HCT116 (cell line): ENCODE measurements around the gene SCARB1. TPM values are rescaled to one million over a fixed set of nuclear protein-coding genes. Genes with fewer than 3 reads are reported as not detected.

Experiments
- ATAC-seq: fragments of 200-7000 bp; cut with Tn5 transposase; 2 replicates; pipeline ENCODE4 v1.9.1; 2020; ENCODE audit warnings: mild to moderate bottlenecking, moderate library complexity
- BruUV-seq: library from RNA; stranded (reverse); fragments of 400-500 nt; replicated peaks from 2 replicates; lab custom pipeline; 2021; lab: Mats Ljungman, UMichigan
- CTCF ChIA-PET: fragments of 300-600 bp; sonication (Branson Sonifier 250); formaldehyde crosslinking; loops from one replicate; lab custom pipeline; 2021; ENCODE audit warnings: antibody characterized with exemption; lab: Charles Lee
- POLR2A ChIA-PET: fragments of 300-600, 350-600 bp; sonication (Branson Sonifier 250); formaldehyde crosslinking; loops from one replicate; lab custom pipeline; 2021; ENCODE audit warnings: antibody characterized with exemption; lab: Charles Lee
- RAD21 ChIA-PET, 2 experiments: fragments of 300-600 bp; sonication (Branson Sonifier 250); formaldehyde crosslinking; loops; one replicate each; lab custom pipeline; 2023; ENCODE audit warnings: low total read pairs in 2 of 2; ENCODE audit not compliant: uncharacterized antibody in 2 of 2, unreplicated experiment in 2 of 2, low non-redundant PET in 1 of 2; lab: Charles Lee
- DNase-seq: peaks from one replicate; pipeline ENCODE4 v3.0.0-alpha.2; 2010; ENCODE audit warnings: low read depth, low spot score
- H2AFZ ChIP-seq: fragments of 200-600 bp; shearing (Covaris generic), sonication (generic); 2 replicates; pipeline ENCODE4 v1.6.1; 2017; ENCODE audit warnings: low read depth, mixed run types, mixed read lengths, antibody characterized with exemption, low read length; ENCODE audit not compliant: poor library complexity, severe bottlenecking
- H3K27ac ChIP-seq: 2 replicates; pipeline ENCODE4 v1.5.1; 2012; ENCODE audit warnings: low read depth, low read length
- H3K27me3 ChIP-seq: fragments of 200-600 bp; sonication (generic); 2 replicates; pipeline ENCODE4 v1.6.1; 2016; ENCODE audit warnings: mixed run types, low read length, mixed read lengths; ENCODE audit not compliant: insufficient read depth
- H3K36me3 ChIP-seq, 2 experiments: fragments of 200-500 bp in 1 of 2; fragments of 200-600 bp in 1 of 2; sonication (Bioruptor generic) in 1 of 2; sonication (generic) in 1 of 2; 2 replicates each; pipeline versions ENCODE4 v1.5.1 to v1.6.1; 2014 to 2016; ENCODE audit warnings: low read length in 2 of 2, inconsistent platforms in 1 of 2, mixed read lengths in 1 of 2, mixed run types in 1 of 2; ENCODE audit not compliant: insufficient read depth in 2 of 2, control insufficient read depth in 1 of 2
- H3K4me1 ChIP-seq, 2 experiments: fragments of 200-600 bp in 1 of 2; sonication (generic) in 1 of 2; 2 replicates each; pipeline versions ENCODE4 v1.5.1 to v1.6.1; 2012 to 2017; ENCODE audit warnings: low read length in 2 of 2, inconsistent platforms in 1 of 2, mild to moderate bottlenecking in 1 of 2, mixed read lengths in 1 of 2, mixed run types in 1 of 2, moderate library complexity in 1 of 2; ENCODE audit not compliant: insufficient read depth in 2 of 2, control insufficient read depth in 1 of 2
- H3K4me2 ChIP-seq: fragments of 200-600 bp; sonication (generic); 2 replicates; pipeline ENCODE4 v1.6.1; 2017; ENCODE audit warnings: mixed run types, low read length, mixed read lengths
- H3K4me3 ChIP-seq, 2 experiments: fragments of 200-600 bp in 1 of 2; sonication (generic) in 1 of 2; replicated peaks in 1 of 2; 2 replicates each; pipeline ENCODE4 v1.5.1; 2011 to 2016; ENCODE audit warnings: low read length in 2 of 2, control low read depth in 1 of 2, low read depth in 1 of 2, mild to moderate bottlenecking in 1 of 2, mixed read lengths in 1 of 2, mixed run types in 1 of 2
- H3K79me2 ChIP-seq: fragments of 200-600 bp; sonication (generic); 2 replicates; pipeline ENCODE4 v1.6.1; 2017; ENCODE audit warnings: mild to moderate bottlenecking, mixed run types, low read length, moderate library complexity, mixed read lengths; ENCODE audit not compliant: insufficient read depth
- H3K9ac ChIP-seq: fragments of 200-600 bp; sonication (generic); 2 replicates; pipeline ENCODE4 v1.6.1; 2016; ENCODE audit warnings: low read length, mixed read lengths
- H3K9me2 ChIP-seq: fragments of 200-600 bp; sonication (generic), shearing (Covaris generic); 2 replicates; pipeline ENCODE4 v1.6.1; 2017; ENCODE audit warnings: mixed run types, mild to moderate bottlenecking, moderate library complexity; ENCODE audit not compliant: insufficient read depth
- H3K9me3 ChIP-seq, 2 experiments: fragments of 200-500 bp in 1 of 2; fragments of 200-600 bp in 1 of 2; sonication (Bioruptor generic) in 1 of 2; sonication (generic) in 1 of 2; 2 replicates each; pipeline ENCODE4 v1.6.1; 2014 to 2017; ENCODE audit warnings: low read length in 2 of 2, mixed read lengths in 2 of 2, inconsistent platforms in 1 of 2, low read depth in 1 of 2, mild to moderate bottlenecking in 1 of 2, mixed run types in 1 of 2, moderate library complexity in 1 of 2; ENCODE audit not compliant: control insufficient read depth in 1 of 2, insufficient read depth in 1 of 2
- H4K20me1 ChIP-seq: fragments of 200-600 bp; sonication (generic), shearing (Covaris generic); 2 replicates; pipeline ENCODE4 v1.6.1; 2017; ENCODE audit warnings: mixed run types, mild to moderate bottlenecking, moderate library complexity; ENCODE audit not compliant: insufficient read depth
- ATF3 ChIP-seq: IDR thresholded peaks from 2 replicates; pipeline ENCODE4 v1.6.1; 2012
- CTCF ChIP-seq, 3 experiments: fragments of 200-600 bp in 1 of 3; sonication (generic) in 1 of 3; IDR thresholded peaks in 2 of 3; conservative IDR thresholded peaks in 1 of 3; 2 replicates each; pipeline ENCODE4 v1.5.1; 2012 to 2017; ENCODE audit warnings: low read depth in 2 of 3, low read length in 2 of 3, antibody characterized with exemption in 1 of 3, borderline replicate concordance in 1 of 3, control low read depth in 1 of 3, mild to moderate bottlenecking in 1 of 3, mixed read lengths in 1 of 3, mixed run types in 1 of 3, moderate library complexity in 1 of 3; ENCODE audit not compliant: insufficient read depth in 1 of 3
- EGR1 ChIP-seq: IDR thresholded peaks from 2 replicates; pipeline ENCODE4 v1.6.1; 2012; ENCODE audit warnings: low read depth
- EZH2phosphoT487 ChIP-seq: fragments of 200-600 bp; IDR thresholded peaks from 2 replicates; pipeline ENCODE4 v1.6.1; 2018; ENCODE audit warnings: antibody characterized with exemption, borderline replicate concordance
- JUND ChIP-seq: IDR thresholded peaks from 2 replicates; pipeline ENCODE4 v1.6.1; 2012
- POLR2A ChIP-seq: IDR thresholded peaks from 2 replicates; pipeline ENCODE4 v1.7.0; 2011; ENCODE audit warnings: borderline replicate concordance; ENCODE audit not compliant: insufficient read depth, insufficient read length; ENCODE audit errors: extremely low read depth
- POLR2AphosphoS5 ChIP-seq: IDR thresholded peaks from 2 replicates; pipeline ENCODE4 v1.6.1; 2011; ENCODE audit warnings: mild to moderate bottlenecking, low read depth, low read length, moderate library complexity
- REST ChIP-seq: IDR thresholded peaks from 2 replicates; pipeline ENCODE4 v1.6.1; 2012; ENCODE audit warnings: low read depth
- SIN3A ChIP-seq: IDR thresholded peaks from 2 replicates; pipeline ENCODE4 v1.6.1; 2012; ENCODE audit warnings: low read depth
- SRF ChIP-seq: IDR thresholded peaks from 2 replicates; pipeline ENCODE4 v1.6.1; 2012; ENCODE audit warnings: low read depth
- TCF7L2 ChIP-seq: IDR thresholded peaks from 2 replicates; pipeline ENCODE4 v1.7.0; 2011; ENCODE audit warnings: borderline replicate concordance, inconsistent platforms; ENCODE audit not compliant: insufficient read depth, insufficient read length; ENCODE audit errors: extremely low read depth
- intact Hi-C: fragments of 100-400 bp; cut with micrococcal nuclease; formaldehyde crosslinking; loops from 2 replicates; pipeline ENCODE4 v1.10.0; 2022
- total RNA-seq: library from RNA; stranded (reverse); gene quantifications from one replicate; pipeline ENCODE4 v1.2.1, GENCODE V29; 2021; ENCODE audit not compliant: unreplicated experiment

The SCARB1 gene
- total RNA-seq, 1 experiment from 2014 or later, result 95.5 TPM

- ATAC-seq, result no peak
- no peak for TF ChIP-seq ATF3
- no peak for TF ChIP-seq EZH2phosphoT487
- no peak for TF ChIP-seq POLR2A
- TF ChIP-seq CTCF (IDR thresholded peaks at IDR 0.05 in 2 of 3, conservative IDR thresholded peaks at IDR 0.05 in 1 of 3; ENCODE audit: borderline replicate concordance in 1 of 3, insufficient read depth in 1 of 3, low read depth in 2 of 3, low read length in 2 of 3), result no peak
- no peak for TF ChIP-seq POLR2AphosphoS5
- TF ChIP-seq, all 23 proteins: peak for 0
- BruUV-seq, result no TSS peak
- H3K9ac ChIP-seq, result no peak overlapping the region
- intact Hi-C loops, result no loop called here
- ChIA-PET CTCF (no interaction called here), RAD21 (no interaction called here), POLR2A (no interaction called here)
- DNase-seq, result no peak
- H3K36me3 ChIP-seq, result peaks cover 21 to 36% of the 10 kb centered on the region in 2 experiments
- no peak overlapping the region for H3K4me2 ChIP-seq
- H3K79me2 ChIP-seq, result no peaks in the 10 kb centered on the region; the same call in 1 of the 2 replicates
- no peaks in the 10 kb centered on the region for H4K20me1 ChIP-seq
- H3K9me2 ChIP-seq, result no peaks in the 10 kb centered on the region
- no peaks in the 10 kb centered on the region for H3K4me1 ChIP-seq
- H2AFZ ChIP-seq, result no peak overlapping the region
- no peak overlapping the region for H3K4me3 ChIP-seq
- H3K27ac ChIP-seq, result no peak overlapping the region
- no peaks in the 10 kb centered on the region for H3K9me3 ChIP-seq
- no peaks in the 10 kb centered on the region for H3K27me3 ChIP-seq
These were observed 53.8 kb downstream of the SCARB1 start for GRCh38 chr12:124809878-124810277.

GRCh38 chr12:124809391-124809790 is 54.3 kb downstream of the SCARB1 start:
- no peak for ATAC-seq
- no peak for DNase-seq
- H4K20me1 ChIP-seq, result no peaks in the 10 kb centered on the region
- no peak overlapping the region for H3K4me3 ChIP-seq
- CTCF ChIA-PET, result no interaction called here
- POLR2A ChIA-PET, result no interaction called here
- H3K9me3 ChIP-seq, result no peaks in the 10 kb centered on the region
- intact Hi-C loops, result no loop called here
- no peaks in the 10 kb centered on the region for H3K27me3 ChIP-seq
- no peaks in the 10 kb centered on the region; the same call in 1 of the 2 replicates for H3K79me2 ChIP-seq
- no peak overlapping the region for H3K27ac ChIP-seq
- H3K9me2 ChIP-seq, result no peaks in the 10 kb centered on the region
- peaks cover 0 to 2% of the 10 kb centered on the region in 2 experiments; a peak in 2 of 4 replicates for H3K4me1 ChIP-seq
- RAD21 ChIA-PET, result no interaction called here
- BruUV-seq, result no TSS peak
- no peak overlapping the region for H3K9ac ChIP-seq
- H2AFZ ChIP-seq, result no peak overlapping the region
- no peak overlapping the region for H3K4me2 ChIP-seq
- H3K36me3 ChIP-seq, result peaks cover 20 to 35% of the 10 kb centered on the region in 2 experiments
- TF ChIP-seq ATF3 (no peak), POLR2AphosphoS5 (no peak), TCF7L2 (no peak), EGR1 (no peak), SIN3A (no peak), JUND (no peak), SRF (no peak), REST (no peak)
